HG02588 (cell line): ENCODE measurements around the gene ZNRF2.

Source experiments
- ATAC-seq: cut with Tn5 transposase; IDR thresholded peaks from one replicate; pipeline ENCODE4 v1.9.1; 2021; ENCODE audit warnings: mild to moderate bottlenecking, moderate library complexity; ENCODE audit not compliant: unreplicated experiment

Gene ZNRF2

GRCh38 chr7:30315589-30315988 lies 31.2 kb downstream of the ZNRF2 start:
- ATAC-seq = no peak

DNA sequence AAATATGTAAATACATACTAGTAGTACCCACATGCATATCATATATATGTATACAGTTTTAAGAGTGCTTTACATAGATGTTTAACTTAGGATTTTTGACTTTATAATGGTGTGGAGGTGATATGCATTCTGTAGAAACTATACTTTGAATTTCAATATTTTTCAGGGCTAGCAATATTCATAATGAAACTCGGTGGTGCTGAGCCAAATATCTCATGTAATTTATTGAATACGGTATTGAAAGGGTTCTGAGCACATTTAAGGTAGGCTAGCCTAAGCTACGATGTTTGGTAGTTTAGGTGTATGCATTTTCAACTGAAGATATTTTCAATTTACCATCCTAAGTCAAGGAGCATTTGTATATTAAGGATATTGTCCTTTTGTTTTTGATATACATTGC lies 36.0 kb downstream of the ZNRF2 start:
- no peak for ATAC-seq

DNA sequence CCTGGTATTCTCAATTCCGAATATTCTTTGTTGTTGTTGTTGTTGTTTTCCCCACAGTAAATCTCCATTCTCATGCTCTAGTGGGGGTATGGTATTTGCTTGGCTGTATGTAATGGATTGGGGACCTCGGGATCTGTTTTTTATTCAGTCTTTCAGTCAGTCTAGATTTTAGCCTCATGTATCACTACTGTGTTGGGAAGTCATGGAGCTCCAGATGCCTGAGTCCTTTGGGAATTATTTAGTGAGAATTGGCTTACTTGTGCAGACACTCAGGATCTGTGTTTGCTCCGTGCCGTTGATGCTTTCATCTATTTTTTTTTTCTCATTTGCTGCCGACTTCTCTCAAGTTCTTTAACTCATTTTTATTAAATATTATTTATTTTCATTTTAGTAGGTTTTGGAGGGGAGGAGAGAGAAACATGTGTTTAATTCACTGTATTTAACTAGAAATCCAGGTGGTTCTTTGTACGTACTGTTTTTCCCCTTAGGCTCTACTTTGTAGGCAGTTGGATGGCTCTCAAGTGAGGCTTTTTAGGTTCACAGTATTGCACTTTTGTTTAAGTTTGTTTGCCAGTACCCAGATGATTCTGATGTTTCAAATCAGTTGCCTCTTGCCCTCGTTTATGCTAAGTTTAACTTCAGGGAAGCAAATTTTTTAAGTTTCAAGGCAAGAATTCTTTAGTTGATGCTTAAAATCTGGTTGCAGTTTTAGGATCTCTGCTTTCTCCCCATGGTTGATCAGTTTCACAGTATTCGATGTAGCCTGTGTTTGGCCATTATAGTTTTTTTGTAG lies 36.9 kb downstream of the ZNRF2 start:
- ATAC-seq = no peak

DNA sequence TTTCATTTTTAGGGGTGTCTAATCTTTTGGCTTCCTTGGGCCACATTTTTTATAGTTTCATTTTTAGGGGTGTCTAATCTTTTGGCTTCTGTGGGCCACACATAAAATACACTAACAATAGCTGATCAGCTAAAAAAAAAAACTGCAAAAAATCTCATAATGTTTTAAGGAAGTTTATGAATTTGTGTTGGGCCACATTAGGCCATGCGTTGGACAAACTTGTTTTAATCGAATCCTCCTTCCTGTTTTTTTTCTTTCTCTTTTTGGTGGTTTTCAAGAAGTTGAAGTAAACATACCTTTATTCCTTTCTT lies 37.4 kb downstream of the ZNRF2 start:
- no peak for ATAC-seq

- ATAC-seq = peak; percentile 83
Measured at GRCh38 chr7:30322271-30323005, 38.0 kb downstream of the ZNRF2 start.

- peak; percentile 47 for ATAC-seq
Measured at GRCh38 chr7:30323006-30323355, 38.6 kb downstream of the ZNRF2 start.

DNA sequence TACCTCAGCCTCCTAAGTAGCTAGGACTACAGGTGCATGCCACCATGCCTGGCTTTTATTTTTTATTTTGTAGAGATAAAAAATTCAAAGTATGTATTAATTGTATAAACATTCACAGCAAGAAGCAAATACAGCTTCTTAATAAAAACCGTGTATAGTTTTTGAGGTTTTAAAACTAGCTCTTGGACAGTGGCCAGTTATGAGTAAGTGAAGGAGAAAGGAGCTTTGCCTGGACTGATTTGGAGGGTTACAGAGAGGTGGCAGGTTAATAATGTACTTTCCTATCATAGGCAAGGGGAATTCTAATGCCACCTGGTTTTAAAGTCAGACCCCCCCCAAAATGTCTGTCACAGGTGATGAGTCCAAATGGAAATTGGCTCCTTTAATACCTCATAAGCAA lies 43.4 kb downstream of the ZNRF2 start:
- ATAC-seq = no peak

DNA sequence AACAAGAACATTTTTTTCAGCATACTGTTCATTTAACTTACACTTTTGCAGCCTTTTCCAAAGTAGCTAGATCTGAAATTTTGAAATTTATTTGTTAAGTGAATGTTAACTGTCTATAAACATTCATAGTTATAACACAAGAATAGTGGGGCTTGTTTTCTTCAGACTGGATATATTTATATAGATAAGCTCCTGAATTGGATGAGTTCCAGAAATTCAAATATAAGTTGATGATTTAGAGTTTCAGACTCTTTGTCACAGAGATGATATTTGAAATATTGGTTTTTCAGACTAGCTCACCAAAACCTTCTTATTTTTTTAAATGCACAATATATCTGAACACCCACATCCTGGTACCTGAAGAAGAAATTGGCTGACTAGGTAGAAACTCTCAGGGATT lies 44.0 kb downstream of the ZNRF2 start:
- no peak for ATAC-seq

DNA sequence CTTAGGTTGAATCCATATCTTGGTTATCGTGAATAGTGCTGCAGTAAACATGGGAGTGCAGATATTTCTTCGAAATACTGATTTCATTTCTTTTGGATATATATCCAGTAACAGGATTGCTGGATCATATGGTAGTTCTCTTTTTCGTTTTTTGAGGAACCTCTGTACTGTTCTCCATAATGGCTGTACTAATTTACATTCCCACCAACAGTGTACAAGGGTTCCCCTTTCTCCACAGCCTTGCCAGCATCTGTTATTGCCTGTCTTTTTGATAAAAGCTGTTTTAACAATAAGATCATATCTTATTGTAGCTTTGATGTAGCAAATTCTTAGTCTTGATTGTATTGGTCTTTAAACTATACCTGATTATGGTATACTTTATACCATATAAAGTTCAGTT lies 45.3 kb downstream of the ZNRF2 start:
- no peak for ATAC-seq

- ATAC-seq = peak; percentile 90
Measured at GRCh38 chr7:30330134-30331111, 46.0 kb downstream of the ZNRF2 start.

- no peak for ATAC-seq
Measured at GRCh38 chr7:30331338-30331737, 46.9 kb downstream of the ZNRF2 start.

GRCh38 chr7:30332549-30332948 lies 48.2 kb downstream of the ZNRF2 start:
- no peak for ATAC-seq

DNA sequence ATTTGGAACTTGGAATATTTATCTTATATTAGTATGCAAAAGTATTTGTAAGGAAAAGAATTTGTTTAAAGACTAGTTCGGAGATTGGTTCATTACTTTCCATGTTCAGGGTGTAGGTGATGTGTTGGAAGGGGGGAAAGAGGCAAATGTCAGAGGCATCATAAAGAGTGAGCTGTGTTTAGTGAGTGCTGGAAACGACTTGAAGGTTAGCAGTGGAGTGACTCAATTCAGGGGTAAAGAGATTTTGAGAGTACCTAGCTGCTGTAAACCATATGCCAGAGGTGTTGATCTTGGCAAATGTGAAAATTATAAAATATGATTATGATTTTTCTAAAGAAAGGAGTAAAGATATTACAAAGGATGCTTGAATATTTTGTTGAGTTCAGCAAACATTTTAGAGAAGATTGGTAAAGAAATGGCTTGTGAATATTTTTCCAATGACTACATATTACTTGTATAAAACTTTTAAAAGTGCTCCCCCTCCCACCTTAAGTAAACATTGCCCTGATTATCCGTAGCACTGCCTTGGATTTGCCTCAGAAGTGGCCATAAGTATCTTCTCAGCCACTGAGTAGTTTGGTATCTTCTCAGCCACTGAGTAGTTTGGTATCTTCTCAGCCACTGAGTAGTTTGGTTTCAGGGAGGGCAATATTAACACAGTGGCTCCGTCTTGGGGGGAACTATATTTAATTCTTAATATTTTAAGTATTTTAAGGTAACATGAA lies 51.5 kb downstream of the ZNRF2 start:
- ATAC-seq = no peak

- ATAC-seq = no peak
Measured at GRCh38 chr7:30344513-30344912, 60.1 kb downstream of the ZNRF2 start.

DNA sequence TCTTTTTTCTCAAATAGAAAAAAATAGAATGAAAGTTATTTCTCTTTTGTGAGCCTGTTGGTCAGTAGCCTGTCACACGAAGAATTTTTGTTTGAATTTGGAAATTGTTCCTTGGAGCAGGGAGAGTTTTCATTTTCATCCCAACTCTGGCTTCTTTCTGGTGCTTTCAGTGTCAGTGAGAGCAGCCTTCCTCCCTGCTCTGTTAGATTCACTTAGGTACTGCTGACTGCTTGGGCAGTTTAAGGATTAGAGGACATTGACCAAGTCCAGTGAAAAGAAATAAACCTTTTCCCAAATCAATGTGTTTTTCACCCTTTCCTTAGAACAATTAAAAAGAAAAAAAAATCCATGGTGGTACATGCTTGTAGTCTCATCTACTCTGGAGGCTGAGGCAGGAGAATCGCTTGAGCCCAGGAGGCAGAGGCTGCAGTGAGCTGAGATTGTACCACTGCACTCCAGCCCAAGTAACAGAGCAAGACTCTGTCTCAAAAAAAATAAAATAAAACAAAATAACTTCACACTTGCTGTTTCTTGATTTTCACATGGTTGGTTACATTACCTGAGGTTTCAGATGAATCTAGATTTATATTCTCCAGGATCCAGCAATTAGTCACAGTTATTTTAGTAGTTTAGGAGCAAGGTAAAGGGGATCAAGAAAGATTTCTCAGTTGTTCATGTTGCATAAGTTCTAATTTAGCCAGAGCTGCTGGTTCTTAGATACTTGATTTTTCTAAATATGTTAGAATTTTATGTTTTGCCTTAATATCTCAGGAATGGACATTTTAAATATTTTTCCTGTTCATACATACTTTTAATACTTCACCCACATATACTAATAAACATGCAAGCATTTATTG lies 63.1 kb downstream of the ZNRF2 start:
- no peak for ATAC-seq

- ATAC-seq = peak; percentile 75
Measured at GRCh38 chr7:30348083-30348560, 63.7 kb downstream of the ZNRF2 start.

DNA sequence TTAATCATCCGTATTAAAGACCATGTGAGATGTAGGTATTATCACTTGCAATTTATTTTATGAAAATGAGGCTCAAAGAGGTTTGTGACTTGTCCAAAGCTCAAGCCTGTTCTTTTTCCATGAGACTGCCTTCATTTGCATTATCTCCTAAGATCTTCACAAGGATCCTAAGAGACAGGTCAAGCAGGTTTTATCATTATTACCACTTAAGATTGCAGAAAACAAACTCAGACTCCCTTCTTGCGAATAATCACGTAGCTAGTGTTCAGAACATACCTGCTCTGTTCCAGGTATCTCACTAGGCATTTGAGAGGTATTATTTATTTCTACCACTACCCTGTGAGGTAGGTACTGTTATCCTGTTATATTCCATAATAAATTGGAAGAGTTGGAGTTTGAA lies 64.8 kb downstream of the ZNRF2 start:
- no peak for ATAC-seq

DNA sequence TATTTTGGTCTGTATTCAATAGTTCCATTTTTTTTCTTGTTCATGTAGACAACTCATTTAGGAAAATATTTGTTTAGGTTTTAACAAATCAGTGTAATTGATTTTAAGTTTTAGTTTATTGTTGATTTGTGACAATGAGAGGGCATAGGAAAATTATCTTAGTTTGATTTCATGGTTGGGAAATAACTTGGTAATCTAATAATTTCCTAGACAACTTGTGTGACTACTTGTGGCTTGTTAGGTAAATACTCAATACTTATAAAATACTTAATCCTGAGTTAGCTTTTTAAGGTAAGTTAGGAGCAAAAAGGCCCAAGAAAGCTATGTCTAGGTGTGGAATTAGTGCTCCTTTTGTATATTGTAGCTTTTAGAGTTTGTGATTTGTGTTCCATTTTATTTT lies 65.4 kb downstream of the ZNRF2 start:
- ATAC-seq = no peak

GRCh38 chr7:30351286-30351685 lies 66.9 kb downstream of the ZNRF2 start:
- no peak for ATAC-seq

DNA sequence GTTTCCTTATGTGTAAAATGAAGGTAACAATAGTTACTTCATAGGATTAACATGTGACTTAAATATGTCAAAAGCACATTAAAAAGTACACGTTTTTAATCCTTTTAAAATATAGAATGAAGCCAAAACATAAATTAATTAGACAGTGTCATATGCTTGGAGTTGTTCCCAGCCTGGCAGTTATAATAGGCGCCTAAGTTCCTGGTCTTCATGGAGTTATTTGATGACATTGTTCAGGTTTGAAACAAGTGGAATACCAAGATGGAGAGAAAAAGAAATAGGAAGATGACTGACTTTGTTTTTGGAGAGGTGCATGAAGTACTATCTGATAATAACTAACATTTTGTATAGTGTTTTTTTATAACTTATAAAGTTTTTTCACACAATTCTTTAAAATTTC lies 67.3 kb downstream of the ZNRF2 start:
- no peak for ATAC-seq
